DOHH2 (cell line): ENCODE data around the gene ADAMTS12.

Source experiments
- H3F3A ChIP-seq: fragments of 200-600 bp; sonication (generic), shearing (Covaris generic); 2 replicates; pipeline ENCODE4 v1.6.0; 2016; ENCODE audit warnings: antibody characterized with exemption, mild to moderate bottlenecking; ENCODE audit not compliant: control insufficient read depth, insufficient read depth
- H3K27ac ChIP-seq: fragments of 200-600 bp; sonication (generic); 2 replicates; pipeline ENCODE4 v1.5.1; 2014; ENCODE audit warnings: low read depth, mild to moderate bottlenecking, low read length, moderate library complexity
- H3K27me3 ChIP-seq: fragments of 200-600 bp; sonication (generic); 2 replicates; pipeline ENCODE4 v1.6.1; 2014; ENCODE audit warnings: mild to moderate bottlenecking, low read length, mixed read lengths; ENCODE audit not compliant: control insufficient read depth
- H3K36me3 ChIP-seq: fragments of 200-600 bp; sonication (generic); 2 replicates; pipeline ENCODE4 v1.6.1; 2014; ENCODE audit warnings: mild to moderate bottlenecking, low read length, moderate library complexity, mixed read lengths; ENCODE audit not compliant: control insufficient read depth
- H3K4me1 ChIP-seq: fragments of 200-600 bp; sonication (generic); 2 replicates; pipeline ENCODE4 v1.6.1; 2014; ENCODE audit warnings: mild to moderate bottlenecking, low read length, mixed read lengths; ENCODE audit not compliant: control insufficient read depth
- H3K4me2 ChIP-seq: fragments of 200-600 bp; sonication (generic); 2 replicates; pipeline ENCODE4 v1.6.0; 2014; ENCODE audit warnings: mild to moderate bottlenecking, low read length, moderate library complexity
- H3K4me3 ChIP-seq: fragments of 200-600 bp; sonication (generic); 2 replicates; pipeline ENCODE4 v1.5.1; 2014; ENCODE audit warnings: mild to moderate bottlenecking, low read length, mixed read lengths
- H3K79me2 ChIP-seq: fragments of 200-600 bp; sonication (generic); 2 replicates; pipeline ENCODE4 v1.6.1; 2014; ENCODE audit warnings: mild to moderate bottlenecking, low read length, mixed read lengths; ENCODE audit not compliant: control insufficient read depth
- H3K9me2 ChIP-seq: fragments of 200-600 bp; sonication (generic); replicated peaks from 2 replicates; pipeline ENCODE4 v1.6.1; 2014; ENCODE audit warnings: mild to moderate bottlenecking, low read length, mixed read lengths; ENCODE audit not compliant: control insufficient read depth
- H3K9me3 ChIP-seq: fragments of 200-600 bp; sonication (generic); 2 replicates; pipeline ENCODE4 v1.6.1; 2014; ENCODE audit warnings: antibody characterized with exemption, low read length, mixed read lengths; ENCODE audit not compliant: control insufficient read depth, insufficient read depth
- H4K20me1 ChIP-seq: fragments of 200-600 bp; sonication (generic); 2 replicates; pipeline ENCODE4 v1.6.0; 2014; ENCODE audit warnings: low read depth, mild to moderate bottlenecking, antibody characterized with exemption, low read length, moderate library complexity; ENCODE audit not compliant: control insufficient read depth, insufficient read depth
- EZH2phosphoT487 ChIP-seq: fragments of 200-600 bp; sonication (generic); IDR thresholded peaks from 2 replicates; pipeline ENCODE4 v1.6.1; 2017; ENCODE audit warnings: borderline replicate concordance, mild to moderate bottlenecking, antibody characterized with exemption, low read length, moderate library complexity, mixed read lengths
- TF ChIP-seq, protein P1 (sequence below): fragments of 200-600 bp; sonication (generic); IDR thresholded peaks from one replicate; pipeline ENCODE4 v1.5.1; 2014; ENCODE audit warnings: antibody characterized with exemption, mild to moderate bottlenecking, low read depth, low read length; ENCODE audit not compliant: poor library complexity, severe bottlenecking

ADAMTS12 gene

DNA sequence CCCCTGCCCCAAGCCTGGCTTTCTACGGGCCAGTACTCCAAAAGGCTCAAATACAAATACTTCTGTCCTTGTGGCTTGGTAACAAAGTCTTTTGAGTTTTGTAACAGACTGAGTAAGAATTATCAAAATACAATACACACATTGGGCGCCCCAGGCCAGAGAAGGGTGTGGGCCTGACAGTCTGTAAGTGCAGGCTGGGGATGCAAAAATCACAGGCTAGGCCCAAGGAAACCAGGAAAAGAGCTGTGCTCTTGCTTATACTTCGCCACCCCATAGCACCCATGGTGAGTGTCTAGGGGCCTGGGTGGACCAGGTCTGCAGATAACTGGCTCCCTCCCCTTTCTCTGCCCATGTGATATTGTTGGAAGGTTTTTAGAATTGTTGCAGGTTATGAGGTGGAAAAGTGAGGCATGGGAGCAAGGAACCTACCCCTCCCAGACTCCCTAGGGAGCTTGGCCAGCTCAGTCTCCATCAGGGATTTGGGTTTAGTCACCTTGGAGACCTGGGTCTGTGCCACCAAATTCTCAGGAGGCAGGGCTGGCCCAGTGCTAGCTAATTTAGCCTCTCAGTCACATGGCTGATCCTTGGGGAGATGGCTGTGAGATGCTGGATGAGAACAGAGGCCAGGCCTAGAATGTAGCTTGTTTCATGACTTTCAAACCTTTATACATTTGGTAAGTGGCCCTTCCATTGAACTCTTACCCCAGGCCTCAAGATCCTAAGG, 378.2 kb downstream of the ADAMTS12 start:
- no peak for TF ChIP-seq EZH2phosphoT487
- TF ChIP-seq, protein P1, sequence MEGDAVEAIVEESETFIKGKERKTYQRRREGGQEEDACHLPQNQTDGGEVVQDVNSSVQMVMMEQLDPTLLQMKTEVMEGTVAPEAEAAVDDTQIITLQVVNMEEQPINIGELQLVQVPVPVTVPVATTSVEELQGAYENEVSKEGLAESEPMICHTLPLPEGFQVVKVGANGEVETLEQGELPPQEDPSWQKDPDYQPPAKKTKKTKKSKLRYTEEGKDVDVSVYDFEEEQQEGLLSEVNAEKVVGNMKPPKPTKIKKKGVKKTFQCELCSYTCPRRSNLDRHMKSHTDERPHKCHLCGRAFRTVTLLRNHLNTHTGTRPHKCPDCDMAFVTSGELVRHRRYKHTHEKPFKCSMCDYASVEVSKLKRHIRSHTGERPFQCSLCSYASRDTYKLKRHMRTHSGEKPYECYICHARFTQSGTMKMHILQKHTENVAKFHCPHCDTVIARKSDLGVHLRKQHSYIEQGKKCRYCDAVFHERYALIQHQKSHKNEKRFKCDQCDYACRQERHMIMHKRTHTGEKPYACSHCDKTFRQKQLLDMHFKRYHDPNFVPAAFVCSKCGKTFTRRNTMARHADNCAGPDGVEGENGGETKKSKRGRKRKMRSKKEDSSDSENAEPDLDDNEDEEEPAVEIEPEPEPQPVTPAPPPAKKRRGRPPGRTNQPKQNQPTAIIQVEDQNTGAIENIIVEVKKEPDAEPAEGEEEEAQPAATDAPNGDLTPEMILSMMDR: no peak
- Histone ChIP-seq H3K36me3 (no peaks in the 10 kb centered on the region), H3K27ac (no peak overlapping the region), H3K4me2 (no peak overlapping the region), H3F3A (no peaks in the 10 kb centered on the region), H3K4me3 (no peak overlapping the region), H3K79me2 (no peaks in the 10 kb centered on the region), H3K27me3 (no peaks in the 10 kb centered on the region), H4K20me1 (no peaks in the 10 kb centered on the region), H3K9me2 (no peaks in the 10 kb centered on the region), H3K4me1 (no peaks in the 10 kb centered on the region), H3K9me3 (no peaks in the 10 kb centered on the region)

DNA sequence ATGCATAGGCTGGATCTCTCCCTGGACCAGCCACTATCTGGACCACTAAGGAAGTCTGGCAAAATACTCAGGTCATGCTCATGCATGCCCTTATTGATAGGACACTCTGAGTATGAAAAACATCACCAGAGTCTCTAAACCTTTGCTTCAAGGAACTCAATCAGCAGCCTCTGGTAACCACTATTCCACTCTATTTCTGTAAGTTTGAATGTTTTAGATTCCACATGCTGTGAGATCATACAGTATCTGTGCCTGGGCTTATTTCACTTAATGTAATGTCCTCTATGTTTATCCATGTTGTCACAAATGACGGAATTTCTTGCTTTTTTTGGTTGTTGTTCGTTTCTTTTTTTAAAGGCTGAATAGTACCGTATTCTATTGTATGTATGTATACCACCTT, 382.8 kb downstream of the ADAMTS12 start:
- TF ChIP-seq EZH2phosphoT487: no peak
- TF ChIP-seq, protein P1: no peak
- Histone ChIP-seq H3K79me2 (no peaks in the 10 kb centered on the region), H3K4me2 (no peak overlapping the region), H3K27me3 (no peaks in the 10 kb centered on the region), H3K9me2 (no peaks in the 10 kb centered on the region), H3K4me1 (no peaks in the 10 kb centered on the region), H3K9me3 (no peaks in the 10 kb centered on the region), H3K4me3 (no peak overlapping the region), H4K20me1 (no peaks in the 10 kb centered on the region), H3F3A (no peaks in the 10 kb centered on the region), H3K27ac (no peak overlapping the region), H3K36me3 (no peaks in the 10 kb centered on the region)

DNA sequence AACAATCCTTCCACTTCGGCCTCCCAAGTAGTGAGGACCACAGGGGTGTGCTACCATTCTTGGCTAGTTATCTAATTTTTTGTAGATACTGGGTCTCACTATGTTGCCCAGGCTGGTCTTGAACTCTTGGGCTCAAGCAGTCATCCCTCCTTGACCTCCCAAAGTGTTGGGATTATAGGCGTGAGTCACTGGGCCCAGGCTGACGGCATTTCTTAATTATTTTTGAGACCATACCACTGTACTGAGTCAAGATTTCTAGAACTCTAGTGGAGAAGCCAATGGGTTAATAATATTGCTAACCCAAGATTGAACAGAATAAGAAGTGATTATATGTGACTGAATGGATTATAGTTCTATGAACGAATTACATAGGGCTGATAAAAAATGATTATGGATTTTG, 384.4 kb downstream of the ADAMTS12 start:
- no peaks in the 10 kb centered on the region for H3K36me3 ChIP-seq
- H3K9me3 ChIP-seq: no peaks in the 10 kb centered on the region
- H3K4me1 ChIP-seq: no peaks in the 10 kb centered on the region
- H4K20me1 ChIP-seq: no peaks in the 10 kb centered on the region
- no peak overlapping the region for H3K27ac ChIP-seq
- TF ChIP-seq, protein P1: no peak
- TF ChIP-seq EZH2phosphoT487: no peak
- H3K9me2 ChIP-seq: no peaks in the 10 kb centered on the region
- H3F3A ChIP-seq: no peaks in the 10 kb centered on the region
- H3K4me3 ChIP-seq: no peak overlapping the region
- H3K27me3 ChIP-seq: no peaks in the 10 kb centered on the region
- H3K4me2 ChIP-seq: no peak overlapping the region
- no peaks in the 10 kb centered on the region for H3K79me2 ChIP-seq
